RCC 7860 (cell line): ENCODE data around the gene CSRNP2.
"Not testable (repeated sequence)": the region's sequence is repeated elsewhere in the genome, so short reads cannot be mapped to it uniquely, and the experiment has no call there.

Experiments used
- DNase-seq: peaks from one replicate; pipeline ENCODE4 v3.0.0-alpha.2; 2015; ENCODE audit warnings: low spot score
- FAIRE-seq: peaks from 2 replicates; lab custom pipeline; 2012; peaks lifted over from hg19 to GRCh38; lab: Jason Lieb, UNC

The CSRNP2 gene

DNA sequence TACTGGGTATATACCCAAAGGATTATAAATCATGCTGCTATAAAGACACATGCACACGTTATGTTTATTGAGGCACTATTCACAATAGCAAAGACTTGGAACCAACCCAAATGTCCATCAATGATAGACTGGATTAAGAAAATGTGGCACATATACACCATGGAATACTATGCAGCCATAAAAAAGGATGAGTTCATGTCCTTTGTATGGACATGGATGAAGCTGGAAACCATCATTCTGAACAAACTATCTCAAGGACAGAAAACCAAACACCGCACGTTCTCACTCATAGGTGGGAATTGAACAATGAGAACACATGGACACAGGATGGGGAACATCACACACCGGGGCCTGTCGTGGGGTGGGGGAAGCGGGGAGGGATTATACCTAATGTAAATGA lies 4.5 kb downstream of the CSRNP2 start:
- DNase-seq, FAIRE-seq: not testable (repeated sequence)

GRCh38 chr12:51078346-51078745 lies 5.0 kb downstream of the CSRNP2 start:
- FAIRE-seq: not testable (repeated sequence)

DNA sequence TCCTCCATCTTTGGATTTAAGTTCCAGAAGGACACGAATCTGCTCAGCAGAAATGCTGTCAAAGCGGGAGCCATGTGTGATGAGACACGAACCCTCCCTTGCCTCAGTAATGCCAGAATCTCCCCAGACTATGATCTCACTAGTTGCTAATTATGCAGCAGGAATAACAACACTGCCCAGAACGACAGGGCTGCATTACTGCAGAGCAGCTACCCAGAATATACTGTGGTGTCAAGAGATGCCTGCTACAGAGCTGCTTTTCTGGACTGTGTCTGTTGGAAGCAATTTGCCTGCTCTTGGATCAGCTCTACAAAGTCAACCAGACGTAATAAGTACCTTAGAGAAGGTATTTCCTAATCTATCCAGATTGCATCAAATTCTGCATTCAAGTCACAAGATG lies 5.5 kb downstream of the CSRNP2 start:
- DNase-seq (no peak), FAIRE-seq (no peak)

More at GRCh38 chr12:51078346-51078745, 5.0 kb downstream of the CSRNP2 start:
- not testable (repeated sequence) for DNase-seq

DNA sequence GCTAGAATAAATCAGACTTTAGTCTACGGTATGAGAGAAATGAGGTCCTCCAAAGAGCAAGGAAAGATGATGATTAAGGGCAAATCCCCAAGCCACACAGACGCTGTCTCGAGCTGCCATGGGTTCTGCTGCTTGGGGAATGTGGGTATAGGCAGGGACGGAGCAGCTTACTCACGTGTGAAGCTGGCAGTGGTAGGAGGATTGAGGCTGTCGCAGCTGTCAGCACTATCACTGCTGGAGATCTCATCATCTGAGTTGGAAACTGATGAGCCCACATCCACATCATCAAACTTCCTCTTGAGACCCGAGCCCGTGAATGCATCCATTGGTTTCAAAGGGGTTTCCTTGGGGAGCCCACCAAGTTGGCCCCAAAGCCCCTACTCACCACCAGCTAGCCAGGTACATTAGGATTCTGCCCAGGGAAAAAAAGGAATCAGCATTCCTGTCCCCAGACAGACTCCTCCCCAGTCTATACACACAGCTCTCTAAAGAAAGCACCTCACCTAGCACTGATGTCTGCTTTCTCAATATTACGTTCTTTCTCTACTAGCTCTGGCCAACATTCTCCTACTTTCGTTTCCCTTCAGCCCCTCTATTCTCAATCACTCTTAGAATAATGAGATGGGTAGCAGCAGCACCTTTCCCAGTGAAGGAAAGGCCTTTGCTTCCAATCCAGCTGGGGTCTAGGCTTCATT lies 7.0 kb downstream of the CSRNP2 start:
- DNase-seq: no peak
- FAIRE-seq: no peak

- DNase-seq (no peak), FAIRE-seq (no peak)
Observed at GRCh38 chr12:51075390-51075789, 8.0 kb downstream of the CSRNP2 start.

- no peak for FAIRE-seq
Observed at GRCh38 chr12:51071663-51072062, 11.7 kb downstream of the CSRNP2 start.

GRCh38 chr12:51070004-51070403 lies 13.4 kb downstream of the CSRNP2 start:
- DNase-seq (no peak), FAIRE-seq (no peak)

More at GRCh38 chr12:51071663-51072062, 11.7 kb downstream of the CSRNP2 start:
- no peak for DNase-seq

GRCh38 chr12:51067771-51068170 lies 15.6 kb downstream of the CSRNP2 start:
- FAIRE-seq (no peak), DNase-seq (no peak)

DNA sequence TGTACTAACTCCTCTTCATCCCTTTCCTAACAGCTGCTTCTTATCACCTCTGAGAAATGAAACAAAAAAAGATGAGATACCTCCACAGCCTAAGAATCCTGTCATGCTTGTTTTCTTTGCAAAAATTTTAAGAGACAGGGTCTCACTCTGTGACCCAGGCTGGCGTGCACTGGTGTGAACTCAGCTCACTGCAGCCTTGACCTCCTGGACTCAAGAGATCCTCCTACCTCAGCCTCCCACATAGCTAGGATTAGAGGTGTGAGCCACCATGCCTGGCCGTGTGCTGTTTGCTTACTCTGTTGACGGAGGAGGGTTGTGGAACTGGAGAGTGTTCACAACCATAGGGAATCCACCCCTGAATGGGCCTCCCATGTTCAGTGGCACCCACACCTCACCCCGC lies 16.2 kb downstream of the CSRNP2 start:
- no peak for FAIRE-seq
- no peak for DNase-seq

DNA sequence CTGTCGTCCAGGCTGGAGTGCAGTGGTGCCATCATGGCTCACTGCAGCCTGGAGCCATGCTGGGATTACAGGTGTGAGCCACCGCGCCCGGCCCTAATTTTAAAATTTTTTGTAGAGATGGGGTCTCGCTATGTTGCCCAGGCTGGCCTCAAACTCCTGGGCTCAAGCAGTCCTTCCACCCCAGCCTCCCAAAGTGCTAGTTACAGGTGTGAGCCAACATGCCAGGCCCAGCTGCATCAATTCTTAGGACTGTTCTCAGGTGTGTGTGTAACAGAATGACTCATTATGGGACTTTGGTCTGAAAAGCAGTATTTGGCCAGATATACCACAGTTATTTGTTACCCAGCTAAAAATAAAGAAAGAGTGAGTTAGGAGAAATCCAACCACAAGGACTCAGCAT lies 17.9 kb downstream of the CSRNP2 start:
- no peak for FAIRE-seq

DNA sequence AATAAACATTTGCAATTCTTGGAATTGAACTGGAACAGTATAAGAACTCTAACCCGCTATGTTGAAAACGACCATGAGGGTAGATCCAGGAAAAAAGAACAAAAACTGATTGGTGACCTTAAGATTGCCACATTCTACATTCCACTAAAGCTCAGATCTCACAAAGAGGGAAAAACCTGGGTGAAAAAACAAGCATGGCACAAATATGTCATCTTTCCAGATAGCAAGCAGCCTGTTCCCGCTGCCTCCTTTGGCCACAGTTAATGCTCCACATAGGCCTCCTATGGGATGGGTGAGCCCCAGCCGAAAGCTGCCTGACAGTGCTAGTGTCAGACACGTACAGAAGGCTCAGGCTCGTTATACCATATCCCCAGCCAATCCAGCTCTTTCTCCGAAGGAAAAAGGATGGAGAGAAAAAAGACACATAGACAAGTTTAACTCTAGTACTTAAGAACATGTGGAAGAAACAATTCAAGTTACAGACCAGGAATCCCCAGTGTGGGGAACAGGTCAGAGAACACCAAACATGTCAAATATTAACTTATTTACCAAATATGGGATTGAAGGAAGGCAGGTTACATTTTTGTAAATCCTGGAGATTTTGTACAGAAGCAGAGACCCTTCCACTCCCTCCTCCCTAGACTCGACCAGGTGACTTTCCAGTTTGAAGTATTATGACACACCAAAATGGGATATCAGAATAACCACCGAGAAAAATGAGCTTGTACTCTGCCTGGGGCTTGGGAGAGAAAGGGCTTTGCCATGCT lies 20.6 kb downstream of the CSRNP2 start:
- FAIRE-seq (no peak), DNase-seq (no peak)

More for the DNA sequence above, 17.9 kb downstream of the CSRNP2 start:
- no peak for DNase-seq

DNA sequence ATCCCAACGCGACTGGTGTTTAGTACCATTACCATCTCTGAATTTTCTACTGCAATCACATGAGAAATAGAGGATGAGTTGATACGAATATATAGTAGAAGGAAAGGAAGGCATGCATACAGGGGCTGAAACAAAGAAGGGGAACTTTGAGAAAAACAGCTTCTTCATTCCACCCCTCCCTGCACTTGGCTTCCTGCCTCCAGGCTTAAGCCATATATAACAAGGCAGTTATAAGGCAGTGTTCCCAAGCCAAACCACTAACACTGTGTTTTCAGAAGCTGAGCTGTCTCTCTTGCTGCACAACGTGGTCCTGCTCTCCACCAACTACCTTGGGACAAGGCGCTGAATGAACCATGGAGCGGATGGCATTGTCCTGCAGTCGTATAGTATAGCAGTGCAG lies 24.3 kb downstream of the CSRNP2 start:
- DNase-seq (no peak), FAIRE-seq (no peak)

GRCh38 chr12:51056242-51056641 lies 27.2 kb downstream of the CSRNP2 start:
- FAIRE-seq (no peak), DNase-seq (no peak)

DNA sequence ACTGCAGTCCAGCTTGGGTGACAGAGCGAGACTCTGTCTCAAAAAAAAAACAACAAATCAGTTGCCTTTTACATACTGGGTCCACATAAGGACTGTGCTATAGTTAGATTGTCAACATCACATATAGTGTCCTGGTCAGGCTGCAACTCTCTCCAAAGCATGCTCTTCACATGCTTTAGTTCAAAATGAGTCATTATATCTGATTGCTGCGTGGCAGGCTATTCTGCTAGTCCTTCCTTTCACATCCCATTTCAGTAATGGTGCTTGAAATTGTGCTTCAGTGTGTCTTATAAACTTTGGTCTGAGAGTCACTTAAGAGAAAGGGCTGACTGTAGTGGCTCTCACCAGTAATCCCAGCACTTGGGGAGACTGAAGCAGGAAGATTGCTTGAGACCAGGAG lies 28.3 kb downstream of the CSRNP2 start:
- FAIRE-seq: no peak
- no peak for DNase-seq

DNA sequence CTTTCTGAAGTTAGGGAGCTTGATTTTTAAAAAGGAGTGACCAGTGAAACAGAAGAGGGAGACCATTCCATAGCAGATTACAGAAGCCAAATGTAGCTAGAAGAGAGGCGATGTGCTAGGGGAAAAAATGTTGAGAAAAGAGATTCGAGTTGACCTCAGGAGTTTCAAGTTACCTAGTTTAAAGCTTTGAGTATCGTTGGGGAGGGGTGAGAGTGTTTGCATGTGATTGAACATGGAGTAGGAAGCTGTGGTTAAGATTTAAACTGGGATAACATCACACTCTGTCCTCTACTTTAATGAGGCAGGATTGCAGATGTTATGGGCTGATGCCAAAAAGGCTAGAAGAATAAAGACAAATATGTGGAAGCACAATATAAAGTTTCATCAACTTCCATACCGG lies 31.6 kb downstream of the CSRNP2 start:
- DNase-seq (no peak), FAIRE-seq (no peak)

- no peak for FAIRE-seq
- DNase-seq: no peak
Observed at GRCh38 chr12:51049525-51049924, 33.9 kb downstream of the CSRNP2 start.

GRCh38 chr12:51048661-51049251 lies 34.6 kb downstream of the CSRNP2 start:
- no peak for DNase-seq
- no peak for FAIRE-seq

DNA sequence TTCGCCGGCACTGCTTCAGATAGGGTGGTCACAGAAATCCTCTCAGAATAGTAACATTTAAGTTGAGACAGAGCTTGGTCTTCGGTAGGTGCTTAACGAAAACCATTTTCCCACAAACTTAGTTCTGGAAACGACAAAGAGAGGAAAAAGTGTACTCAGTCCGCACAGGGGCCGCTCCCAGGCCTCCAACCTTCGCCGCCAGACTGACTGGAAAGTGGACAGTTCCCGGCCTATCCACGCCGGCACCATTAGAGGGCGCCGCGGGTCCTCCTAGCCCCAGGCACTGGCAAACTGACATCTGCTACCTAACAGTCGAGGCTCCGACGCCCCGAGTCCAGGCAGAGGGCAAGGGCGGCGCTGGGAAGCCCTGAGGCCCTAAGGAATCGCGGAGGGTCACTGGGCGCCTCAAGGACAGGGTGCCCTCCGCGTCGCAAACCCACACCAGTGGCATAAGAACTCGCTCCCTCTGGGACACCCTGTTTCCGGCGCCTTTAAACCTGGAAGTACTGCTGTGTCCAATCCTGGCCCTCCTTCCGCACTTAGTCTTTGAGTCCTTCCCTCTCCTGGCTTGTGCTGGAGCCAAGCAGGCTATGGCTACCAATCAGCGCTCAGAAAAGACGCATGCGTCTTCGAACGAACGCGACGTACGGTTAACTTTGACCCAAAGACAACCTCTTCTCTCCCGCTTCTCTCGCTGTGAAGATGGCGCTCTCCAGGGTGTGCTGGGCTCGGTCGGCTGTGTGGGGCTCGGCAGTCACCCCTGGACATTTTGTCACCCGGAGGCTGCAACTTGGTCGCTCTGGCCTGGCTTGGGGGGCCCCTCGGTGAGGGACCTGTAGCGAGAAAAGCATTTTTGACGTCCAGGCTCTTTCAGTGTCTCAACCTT lies 35.5 kb downstream of the CSRNP2 start, which contains the start of gene LETMD1:
LETMD1 (plus strand) TSS at position 673 of the 886 bp plus-strand sequence; CDS start at position 703, 30 bp downstream.
- DNase-seq (peak; percentile 93), FAIRE-seq (peak; percentile 78)

DNA sequence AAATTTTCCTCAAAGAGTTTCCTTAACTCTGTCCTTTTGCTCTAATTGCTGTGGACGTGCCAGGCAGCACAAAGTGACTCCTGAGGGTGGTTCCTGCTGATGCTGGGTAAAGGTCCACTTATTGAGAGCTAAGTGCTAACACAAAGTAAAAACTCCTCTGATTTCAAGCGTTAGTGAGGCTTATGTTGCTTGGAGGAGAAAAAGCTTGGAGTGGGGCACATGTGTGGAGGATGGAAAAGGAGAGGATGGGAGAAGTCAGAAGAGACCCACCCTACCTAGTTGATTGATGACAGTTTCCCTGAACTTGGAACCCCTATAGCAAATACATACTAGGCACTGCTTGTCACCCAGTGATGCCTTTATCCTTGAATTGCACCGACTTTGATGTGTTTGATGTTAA lies 47.1 kb downstream of the CSRNP2 start:
- FAIRE-seq (no peak), DNase-seq (no peak)

- FAIRE-seq: no peak
- DNase-seq: no peak
Observed at GRCh38 chr12:51033457-51034089, 49.8 kb downstream of the CSRNP2 start.
